Naive thymus-derived CD4-positive, alpha-beta T cell (primary cell): Measurements from ENCODE around the gene HYOU1. TPM values are rescaled to one million over a fixed set of nuclear protein-coding genes. Genes with fewer than 3 reads are reported as not detected.
A peak's percentile ranks its signal among the peaks of the same experiment; 100 is the strongest.

Source experiments
- ATAC-seq: fragments of 150-1000 bp; cut with Tn5 transposase; 2 replicates; pipeline ENCODE4 v1.10.0; 2021; ENCODE audit warnings: mild to moderate bottlenecking, moderate library complexity
- CTCF ChIA-PET: fragments of 350-600 bp; sonication (Branson Sonifier 250); formaldehyde crosslinking; loops from one replicate; lab custom pipeline; 2021; ENCODE audit warnings: antibody characterized with exemption; lab: Charles Lee
- POLR2A ChIA-PET: fragments of 350-600 bp; sonication (Branson Sonifier 250); formaldehyde crosslinking; loops from one replicate; lab custom pipeline; 2021; ENCODE audit warnings: antibody characterized with exemption, inconsistent platforms; lab: Charles Lee
- DNase-seq, 9 donors: peaks; one replicate each; pipeline versions ENCODE4 v3.0.0 to v3.0.0-alpha.2; 2020 to 2022; ENCODE audit warnings: mixed read lengths in 1 of 9
- H3K27ac ChIP-seq: one replicate; pipeline ENCODE4 v1.7.0; 2013; ENCODE audit warnings: mild to moderate bottlenecking, low read depth, low read length, moderate library complexity
- H3K27me3 ChIP-seq, 2 donors: one replicate each; pipeline ENCODE4 v1.7.0; 2013; ENCODE audit warnings: low read length in 2 of 2, mild to moderate bottlenecking in 2 of 2, moderate library complexity in 2 of 2; ENCODE audit not compliant: control insufficient read depth in 2 of 2, insufficient read depth in 2 of 2
- H3K36me3 ChIP-seq, 3 experiments: 1 replicate in 2 of 3; 2 replicates in 1 of 3; pipeline ENCODE4 v1.7.0; 2013; ENCODE audit warnings: low read length in 3 of 3, mild to moderate bottlenecking in 3 of 3, moderate library complexity in 1 of 3; ENCODE audit not compliant: insufficient read depth in 3 of 3, control insufficient read depth in 2 of 3
- H3K4me1 ChIP-seq, 2 donors: one replicate each; pipeline ENCODE4 v1.7.0; 2013; ENCODE audit warnings: low read length in 2 of 2, mild to moderate bottlenecking in 2 of 2, moderate library complexity in 1 of 2; ENCODE audit not compliant: control insufficient read depth in 2 of 2, insufficient read depth in 2 of 2
- H3K4me3 ChIP-seq: 2 replicates; pipeline ENCODE4 v1.7.0; 2013; ENCODE audit warnings: mild to moderate bottlenecking, low read length
- H3K9me3 ChIP-seq, 3 experiments: 1 replicate in 2 of 3; 2 replicates in 1 of 3; pipeline ENCODE4 v1.7.0; 2013; ENCODE audit warnings: low read length in 3 of 3; ENCODE audit not compliant: control insufficient read depth in 2 of 3
- H3K27ac Mint-ChIP-seq, 9 donors: one replicate each; pipeline ENCODE4 v1.8.0; 2020 to 2022; ENCODE audit warnings: mixed read lengths in 9 of 9, mild to moderate bottlenecking in 8 of 9, moderate library complexity in 5 of 9, inconsistent platforms in 2 of 9
- H3K27me3 Mint-ChIP-seq, 5 donors: one replicate each; pipeline ENCODE4 v1.8.0; 2021 to 2022; ENCODE audit warnings: mixed read lengths in 5 of 5, mild to moderate bottlenecking in 1 of 5
- H3K36me3 Mint-ChIP-seq, 5 donors: one replicate each; pipeline ENCODE4 v1.8.0; 2020 to 2022; ENCODE audit warnings: mixed read lengths in 5 of 5, mild to moderate bottlenecking in 3 of 5, inconsistent platforms in 1 of 5
- H3K4me1 Mint-ChIP-seq, 7 donors: one replicate each; pipeline ENCODE4 v1.8.0; 2020 to 2022; ENCODE audit warnings: mixed read lengths in 7 of 7, mild to moderate bottlenecking in 3 of 7, inconsistent platforms in 1 of 7
- H3K4me3 Mint-ChIP-seq, 10 donors: one replicate each; pipeline ENCODE4 v1.8.0; 2020 to 2022; ENCODE audit warnings: mild to moderate bottlenecking in 10 of 10, mixed read lengths in 10 of 10, moderate library complexity in 6 of 10, inconsistent platforms in 2 of 10
- H3K9me3 Mint-ChIP-seq, 11 donors: one replicate each; pipeline ENCODE4 v1.8.0; 2020 to 2022; ENCODE audit warnings: mixed read lengths in 11 of 11, mild to moderate bottlenecking in 4 of 11, inconsistent platforms in 1 of 11, moderate library complexity in 1 of 11
- intact Hi-C, 2 donors: fragments of 100-400 bp; cut with micrococcal nuclease; formaldehyde crosslinking; loops; one replicate each; pipeline ENCODE4 v1.15.1; 2023
- polyA plus RNA-seq, 2 donors: library from polyadenylated mRNA; unstranded; fragments of 300-500 nt; fragmentation: Illumina TruSeq; gene quantifications; one replicate each; pipeline ENCODE4 v1.2.3, GENCODE V29; 2021
- total RNA-seq, 6 experiments: library from RNA in 5 of 6; stranded (reverse) in 5 of 6; gene quantifications; 1 replicate in 5 of 6; 2 replicates in 1 of 6; pipeline ENCODE4 v1.2.3 and lab custom pipeline; 2021 to 2026

The HYOU1 gene
- total and polyA plus RNA-seq, 7 experiments from 2014 or later: 11.3 to 198 (median 89.9) TPM

DNA sequence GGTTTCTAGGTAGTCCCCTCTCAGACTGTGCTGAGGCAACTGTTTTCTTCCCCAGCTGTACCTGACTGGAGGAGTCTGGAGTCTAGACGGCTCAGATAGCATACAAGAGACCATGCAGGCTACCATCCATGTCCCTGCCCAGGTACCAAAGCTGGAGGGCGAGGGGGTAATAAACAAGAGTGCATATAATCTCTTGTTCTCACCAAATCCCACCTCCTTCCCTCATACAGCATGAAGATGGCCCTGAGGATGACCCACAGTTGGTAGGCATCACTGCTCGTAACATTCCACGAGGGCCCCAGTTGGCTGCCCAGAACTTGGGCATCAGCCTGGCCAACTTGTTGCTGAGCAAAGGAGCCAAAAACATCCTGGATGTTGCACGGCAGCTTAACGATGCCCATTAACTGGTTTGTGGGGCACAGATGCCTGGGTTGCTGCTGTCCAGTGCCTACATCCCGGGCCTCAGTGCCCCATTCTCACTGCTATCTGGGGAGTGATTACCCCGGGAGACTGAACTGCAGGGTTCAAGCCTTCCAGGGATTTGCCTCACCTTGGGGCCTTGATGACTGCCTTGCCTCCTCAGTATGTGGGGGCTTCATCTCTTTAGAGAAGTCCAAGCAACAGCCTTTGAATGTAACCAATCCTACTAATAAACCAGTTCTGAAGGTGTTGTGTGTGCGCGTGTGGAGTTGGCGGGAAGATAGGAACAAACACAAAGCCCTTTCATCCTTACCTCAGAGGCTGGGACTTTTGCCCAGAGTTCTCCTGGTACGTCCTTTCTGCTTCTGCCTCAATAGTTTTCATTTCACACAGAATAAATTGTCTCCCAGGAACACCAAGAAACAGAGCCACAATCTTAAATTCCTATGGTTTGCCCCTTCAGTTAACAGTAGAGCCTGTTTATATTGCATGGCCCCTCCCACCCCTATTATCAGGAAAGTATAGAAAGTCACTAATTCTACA lies 36.2 kb upstream of the HYOU1 start:
- peak overlapping the region; percentile 88 to 97 (median 91) for H3K4me3 Mint-ChIP-seq
- peaks cover 16 to 66% (median 24%) of the 10 kb centered on the region in 7 donors for H3K4me1 Mint-ChIP-seq
- intact Hi-C loops: no loop called here
- POLR2A ChIA-PET: interaction anchor here (0.6 to 20.2 kb wide), 14 partner anchors 8 to 220 kb away, joined by 3 to 435 read pairs (median 5); partner anchors contain the start of genes C2CD2L, CENATAC, HINFP and HMBS
- peak overlapping the region in 6 of 9 donors; percentile 71 to 86 (median 80) for H3K27ac Mint-ChIP-seq
- H3K27me3 ChIP-seq: no peaks in the 10 kb centered on the region
- H3K36me3 Mint-ChIP-seq: peaks cover 4 to 37% (median 13%) of the 10 kb centered on the region in 5 donors
- no peaks in the 10 kb centered on the region for H3K9me3 ChIP-seq
- H3K36me3 ChIP-seq: peaks cover 5 to 19% (median 16%) of the 10 kb centered on the region in 3 experiments
- peak overlapping the region; percentile 75 for H3K27ac ChIP-seq
- H3K4me1 ChIP-seq: peaks cover 7 to 21% of the 10 kb centered on the region in 2 donors
- CTCF ChIA-PET: interaction anchor here (1.0 kb wide), 1 partner anchor 103 kb away, joined by 3 read pairs; no protein-coding TSS in a partner anchor
- H3K27me3 Mint-ChIP-seq: peaks cover 0 to 3% (median 0%) of the 10 kb centered on the region in 5 donors
- peak in 1 of 9 donors; percentile 7 for DNase-seq
- H3K4me3 ChIP-seq: peak overlapping the region; percentile 94
- no peak for ATAC-seq
- H3K9me3 Mint-ChIP-seq: peaks cover 0 to 6% (median 0%) of the 10 kb centered on the region in 11 donors

DNA sequence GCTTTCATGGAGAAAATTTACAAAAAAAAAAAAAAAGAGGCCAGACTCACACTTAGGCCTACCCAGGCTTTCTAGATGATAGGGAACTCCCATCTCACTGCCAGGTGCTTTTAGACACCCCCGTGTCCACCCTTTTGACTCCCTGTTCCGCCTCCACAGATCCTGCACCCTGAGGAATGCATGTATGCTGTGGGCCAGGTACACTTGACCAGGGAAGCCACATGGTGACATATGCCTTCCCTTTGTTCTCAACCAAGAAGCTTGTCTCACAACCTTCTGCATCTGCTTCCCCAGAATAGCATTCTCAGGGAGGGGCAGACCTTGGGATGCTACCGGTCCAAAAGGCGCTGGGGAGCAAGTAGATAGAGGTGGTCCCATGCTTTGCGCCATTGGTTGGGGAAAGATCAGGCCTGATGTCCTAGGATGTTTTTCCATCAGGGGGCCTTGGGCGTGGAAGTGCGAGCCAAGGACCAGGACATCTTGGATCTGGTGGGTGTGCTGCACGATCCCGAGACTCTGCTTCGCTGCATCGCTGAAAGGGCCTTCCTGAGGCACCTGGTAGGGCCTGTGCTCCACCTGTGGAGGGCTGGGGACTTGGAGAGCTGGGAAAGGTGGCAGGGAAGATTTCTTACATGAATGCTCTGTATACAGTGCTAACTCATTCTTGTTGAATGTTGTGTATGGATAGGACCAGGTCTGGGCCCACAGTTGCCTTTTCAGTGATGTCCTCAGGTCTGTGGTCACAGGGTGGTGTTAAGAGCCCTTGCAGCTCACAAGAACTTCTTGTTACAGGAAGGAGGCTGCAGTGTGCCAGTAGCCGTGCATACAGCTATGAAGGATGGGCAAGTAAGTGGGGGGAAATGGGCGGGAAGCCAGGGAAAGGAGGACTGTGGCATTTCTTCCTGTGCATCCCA lies 35.2 kb upstream of the HYOU1 start:
- H3K4me1 ChIP-seq: peaks cover 7 to 21% of the 10 kb centered on the region in 2 donors
- intact Hi-C loops: no loop called here
- ATAC-seq (no peak), DNase-seq (peak in 1 of 9 donors; percentile 4)
- Mint-ChIP-seq H3K4me3 (peak overlapping the region in 4 of 10 donors; percentile 24 to 93 (median 34)), H3K27ac (peak overlapping the region in 3 of 9 donors; percentile 28 to 74 (median 33)), H3K4me1 (peaks cover 16 to 73% (median 30%) of the 10 kb centered on the region in 7 donors), H3K36me3 (peaks cover 4 to 30% (median 4%) of the 10 kb centered on the region in 5 donors), H3K27me3 (peaks cover 0 to 3% (median 0%) of the 10 kb centered on the region in 5 donors), H3K9me3 (peaks cover 0 to 6% (median 0%) of the 10 kb centered on the region in 11 donors)
- ChIA-PET POLR2A (interaction anchor here (0.6 to 20.2 kb wide), 12 partner anchors 10 to 867 kb away, joined by 3 to 435 read pairs (median 4); partner anchors contain the start of genes C2CD2L, CENATAC, DPAGT1 and HINFP), CTCF (no interaction called here)
- no peak overlapping the region for H3K4me3 ChIP-seq
- no peaks in the 10 kb centered on the region for H3K9me3 ChIP-seq
- H3K27me3 ChIP-seq: no peaks in the 10 kb centered on the region
- no peak overlapping the region for H3K27ac ChIP-seq
- peaks cover 0 to 10% (median 8%) of the 10 kb centered on the region in 3 experiments for H3K36me3 ChIP-seq

DNA sequence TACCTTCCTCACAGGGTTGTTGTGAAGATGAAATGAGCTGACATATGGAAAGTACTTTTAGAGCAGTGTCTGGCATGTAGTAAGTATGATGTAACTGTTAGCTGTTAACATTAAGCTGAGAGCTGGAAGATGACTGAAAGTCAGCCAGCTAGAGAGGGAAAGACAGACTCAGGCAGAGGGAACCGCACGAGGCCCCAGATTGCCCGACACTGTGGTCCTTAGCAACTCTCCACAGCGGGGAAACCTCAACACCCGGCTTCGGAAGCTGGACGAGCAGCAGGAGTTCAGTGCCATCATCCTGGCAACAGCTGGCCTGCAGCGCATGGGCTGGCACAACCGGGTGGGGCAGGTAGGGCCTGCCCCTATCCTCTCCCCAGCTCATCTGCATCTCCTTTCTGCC lies 34.2 kb upstream of the HYOU1 start:
- CTCF ChIA-PET: no interaction called here
- Histone ChIP-seq H3K27me3 (no peaks in the 10 kb centered on the region), H3K27ac (no peak overlapping the region), H3K36me3 (no peaks in the 10 kb centered on the region), H3K9me3 (no peaks in the 10 kb centered on the region), H3K4me3 (no peak overlapping the region), H3K4me1 (peaks cover 7 to 19% of the 10 kb centered on the region in 2 donors)
- POLR2A ChIA-PET: interaction anchor here (0.6 to 20.2 kb wide), 6 partner anchors 11 to 866 kb away, joined by 3 to 435 read pairs (median 4); partner anchors contain the start of genes C2CD2L, DPAGT1 and HINFP
- Mint-ChIP-seq H3K4me1 (peaks cover 11 to 67% (median 29%) of the 10 kb centered on the region in 7 donors), H3K27ac (peak overlapping the region in 1 of 9 donors; percentile 58), H3K9me3 (peaks cover 0 to 6% (median 0%) of the 10 kb centered on the region in 11 donors), H3K4me3 (peak overlapping the region in 1 of 10 donors; percentile 16), H3K36me3 (peaks cover 0 to 26% (median 3%) of the 10 kb centered on the region in 5 donors), H3K27me3 (peaks cover 0 to 3% (median 0%) of the 10 kb centered on the region in 5 donors)
- DNase-seq: peak in 1 of 9 donors; percentile 0
- intact Hi-C loops: no loop called here
- ATAC-seq: no peak

DNA sequence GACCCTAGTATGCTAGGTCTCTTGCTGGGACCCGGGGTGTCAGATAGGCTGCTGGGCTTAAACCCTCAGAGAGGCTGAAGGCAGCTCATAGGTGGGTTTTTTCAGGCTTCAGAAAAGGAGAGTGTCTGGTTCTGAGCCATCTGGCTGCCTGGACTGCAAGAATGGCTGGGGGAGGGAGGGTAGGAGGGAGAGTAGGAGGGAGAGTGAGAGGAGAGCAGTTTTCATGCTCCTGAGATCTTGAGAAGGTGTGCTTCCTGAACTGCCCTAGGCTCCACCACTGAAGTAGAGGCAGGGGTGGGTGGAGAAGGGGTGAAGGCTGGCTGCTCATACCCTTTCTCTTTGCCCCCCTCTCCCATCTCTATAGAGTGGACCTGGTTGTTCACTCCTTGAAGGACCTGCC lies 32.3 kb upstream of the HYOU1 start:
- H3K9me3 ChIP-seq: no peaks in the 10 kb centered on the region
- DNase-seq (no peak), ATAC-seq (no peak)
- no peak overlapping the region for H3K4me3 ChIP-seq
- no peaks in the 10 kb centered on the region for H3K27me3 ChIP-seq
- Mint-ChIP-seq H3K36me3 (peaks cover 0 to 20% (median 0%) of the 10 kb centered on the region in 5 donors), H3K27ac (no peak overlapping the region), H3K4me1 (peaks cover 17 to 72% (median 31%) of the 10 kb centered on the region in 7 donors), H3K9me3 (no peaks in the 10 kb centered on the region), H3K27me3 (no peaks in the 10 kb centered on the region), H3K4me3 (no peak overlapping the region)
- H3K4me1 ChIP-seq: peaks cover 8 to 23% of the 10 kb centered on the region in 2 donors
- intact Hi-C loops: no loop called here
- CTCF ChIA-PET: interaction anchor here (0.6 kb wide), 1 partner anchor 862 kb away, joined by 3 read pairs; no protein-coding TSS in a partner anchor
- POLR2A ChIA-PET: interaction anchor here (1.5 to 2.1 kb wide), 2 partner anchors 13 to 32 kb away, joined by 5 to 8 read pairs; partner anchors contain the start of genes DPAGT1 and HINFP
- no peaks in the 10 kb centered on the region for H3K36me3 ChIP-seq
- no peak overlapping the region for H3K27ac ChIP-seq

DNA sequence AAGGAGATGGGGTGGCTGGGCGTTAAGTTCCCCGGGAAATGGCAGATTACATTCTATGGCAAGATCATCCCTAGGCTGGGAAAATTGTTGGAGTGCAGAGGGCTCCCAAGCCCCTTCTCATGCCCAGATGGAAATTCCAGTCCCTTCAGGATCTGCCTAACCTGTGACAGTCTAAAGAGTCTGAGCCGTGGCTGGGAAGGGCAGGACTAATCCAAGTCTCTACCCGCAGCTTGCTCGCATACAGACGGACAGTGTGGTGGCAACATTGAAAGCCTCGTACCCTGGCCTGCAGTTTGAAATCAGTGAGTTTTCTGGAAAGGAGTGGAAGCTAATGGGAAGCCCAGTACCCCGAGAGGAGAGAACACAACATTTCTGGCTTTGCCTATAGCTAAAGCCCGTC lies 31.4 kb upstream of the HYOU1 start:
- H3K27me3 ChIP-seq: no peaks in the 10 kb centered on the region
- H3K4me1 Mint-ChIP-seq: peaks cover 11 to 67% (median 26%) of the 10 kb centered on the region in 7 donors
- H3K4me1 ChIP-seq: peaks cover 8 to 16% of the 10 kb centered on the region in 2 donors
- H3K4me3 ChIP-seq: no peak overlapping the region
- H3K36me3 ChIP-seq: no peaks in the 10 kb centered on the region
- intact Hi-C loops: no loop called here
- POLR2A ChIA-PET: interaction anchor here (1.0 to 2.1 kb wide), 3 partner anchors 14 to 33 kb away, joined by 3 to 8 read pairs (median 5); partner anchors contain the start of genes DPAGT1 and HINFP
- DNase-seq (no peak), ATAC-seq (no peak)
- peaks cover 0 to 13% (median 0%) of the 10 kb centered on the region in 5 donors for H3K36me3 Mint-ChIP-seq
- H3K27ac ChIP-seq: no peak overlapping the region
- H3K27ac Mint-ChIP-seq: no peak overlapping the region
- CTCF ChIA-PET: interaction anchor here (1.0 kb wide), 1 partner anchor 14 kb away, joined by 4 read pairs; the partner anchor contains the start of gene DPAGT1
- H3K9me3 Mint-ChIP-seq: no peaks in the 10 kb centered on the region
- no peaks in the 10 kb centered on the region for H3K27me3 Mint-ChIP-seq
- H3K9me3 ChIP-seq: no peaks in the 10 kb centered on the region
- H3K4me3 Mint-ChIP-seq: no peak overlapping the region
